IPS DF 6.9 (cell line): Measurements from ENCODE around the gene CPSF7.

Experiments
- DNase-seq: peaks from one replicate; pipeline ENCODE4 v3.0.0-alpha.2; 2013; ENCODE audit warnings: low read depth, low spot score
- H3K27ac ChIP-seq: one replicate; pipeline ENCODE4 v1.5.1; 2013; ENCODE audit warnings: low read length, control low read depth
- H3K27me3 ChIP-seq: 2 replicates; pipeline ENCODE4 v1.6.1; 2013; ENCODE audit warnings: mild to moderate bottlenecking, low read length; ENCODE audit not compliant: control insufficient read depth, insufficient read depth
- H3K36me3 ChIP-seq: 2 replicates; pipeline ENCODE4 v1.6.1; 2013; ENCODE audit warnings: low read length; ENCODE audit not compliant: control insufficient read depth, insufficient read depth
- H3K4me1 ChIP-seq: 2 replicates; pipeline ENCODE4 v1.6.1; 2013; ENCODE audit warnings: low read length; ENCODE audit not compliant: control insufficient read depth, insufficient read depth
- H3K4me3 ChIP-seq: 2 replicates; pipeline ENCODE4 v1.5.1; 2013; ENCODE audit warnings: mild to moderate bottlenecking, low read length
- H3K9me3 ChIP-seq: 2 replicates; pipeline ENCODE4 v1.6.1; 2013; ENCODE audit warnings: low read length, inconsistent platforms; ENCODE audit not compliant: control insufficient read depth, insufficient read depth
- WGBS: extraction: QIAGEN DNeasy Blood & Tissue Kit; methylation state at CpG from one replicate; pipeline ENCODE4 v1.1.7; 2013; ENCODE audit warnings: mixed read lengths, missing lambda C conversion rate; ENCODE audit not compliant: insufficient read length, insufficient coverage; 5-methylcytosine and 5-hydroxymethylcytosine counted together

The CPSF7 gene

DNA sequence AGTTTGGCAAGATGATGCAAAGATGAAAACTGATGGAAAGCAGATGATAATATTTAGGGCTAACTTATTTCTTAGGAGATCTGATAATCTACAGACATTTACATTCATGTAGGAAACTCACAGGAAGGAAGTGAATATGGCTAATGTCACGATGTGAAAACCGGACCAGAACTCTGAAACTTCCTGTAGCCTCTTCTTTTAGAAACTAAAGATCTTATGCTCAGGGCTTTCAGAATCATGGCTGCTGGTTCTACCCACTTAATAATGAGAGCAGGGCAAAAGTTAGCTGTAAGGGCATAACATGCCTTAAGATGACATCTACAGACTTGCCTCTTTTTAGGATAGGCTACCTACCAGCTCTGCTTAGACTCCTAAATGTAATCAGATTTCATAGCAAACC, 15.2 kb downstream of the CPSF7 start:
- peaks cover 42% of the 10 kb centered on the region for H3K36me3 ChIP-seq
- no peak for DNase-seq
- no CpG with 5 or more reads among the region's 2 CpGs for WGBS
- H3K9me3 ChIP-seq = no peaks in the 10 kb centered on the region
- no peaks in the 10 kb centered on the region for H3K27me3 ChIP-seq
- no peak overlapping the region for H3K27ac ChIP-seq
- H3K4me1 ChIP-seq = no peaks in the 10 kb centered on the region
- H3K4me3 ChIP-seq = no peak overlapping the region

DNA sequence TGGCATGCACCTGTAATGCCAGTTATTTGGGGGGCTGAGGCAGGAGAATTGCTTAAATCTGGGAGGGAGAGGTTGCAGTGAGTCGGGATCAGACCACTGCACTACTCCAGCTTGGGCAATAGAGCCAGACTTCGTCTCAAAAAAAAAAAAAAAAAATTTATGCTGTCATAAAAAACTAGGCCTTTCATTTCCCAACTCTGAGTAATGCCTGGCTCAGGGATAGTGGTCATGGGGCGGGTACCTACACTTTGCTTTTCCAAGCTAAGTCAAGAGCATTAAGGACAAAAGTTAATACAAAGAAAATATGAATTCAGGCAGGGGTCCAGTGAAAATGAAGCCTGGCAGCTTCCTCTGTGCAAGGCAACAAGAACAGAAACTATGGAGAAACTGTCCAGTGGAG, 16.3 kb downstream of the CPSF7 start:
- H3K4me3 ChIP-seq = no peak overlapping the region
- peaks cover 44% of the 10 kb centered on the region for H3K36me3 ChIP-seq
- no peaks in the 10 kb centered on the region for H3K4me1 ChIP-seq
- H3K9me3 ChIP-seq = no peaks in the 10 kb centered on the region
- H3K27ac ChIP-seq = no peak overlapping the region
- DNase-seq = no peak
- no CpG with 5 or more reads among the region's 3 CpGs for WGBS
- no peaks in the 10 kb centered on the region for H3K27me3 ChIP-seq

DNA sequence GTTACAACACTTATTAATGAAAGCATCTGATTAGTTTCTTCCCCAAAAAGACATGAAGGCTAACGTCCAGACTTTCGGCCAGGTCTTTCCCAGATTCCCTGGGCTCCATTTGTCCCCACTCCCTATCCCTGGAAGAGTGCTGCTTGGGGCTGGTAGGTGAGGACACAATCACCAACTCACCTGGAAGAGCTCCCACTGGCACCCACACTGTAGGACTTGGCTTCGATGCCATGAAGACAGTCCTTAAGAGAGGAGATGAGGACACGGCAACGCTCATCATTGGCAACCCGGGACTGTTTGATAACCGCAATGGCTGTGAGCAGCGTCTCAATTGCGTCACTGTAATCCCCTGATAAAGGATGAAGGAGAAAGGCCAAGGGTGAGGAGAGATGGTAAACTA, 18.2 kb downstream of the CPSF7 start:
- Histone ChIP-seq H3K27ac (no peak overlapping the region), H3K27me3 (no peaks in the 10 kb centered on the region), H3K9me3 (no peaks in the 10 kb centered on the region), H3K36me3 (peaks cover 46% of the 10 kb centered on the region), H3K4me3 (no peak overlapping the region), H3K4me1 (no peaks in the 10 kb centered on the region)
- no peak for DNase-seq
- WGBS = no CpG with 5 or more reads among the region's 9 CpGs

DNA sequence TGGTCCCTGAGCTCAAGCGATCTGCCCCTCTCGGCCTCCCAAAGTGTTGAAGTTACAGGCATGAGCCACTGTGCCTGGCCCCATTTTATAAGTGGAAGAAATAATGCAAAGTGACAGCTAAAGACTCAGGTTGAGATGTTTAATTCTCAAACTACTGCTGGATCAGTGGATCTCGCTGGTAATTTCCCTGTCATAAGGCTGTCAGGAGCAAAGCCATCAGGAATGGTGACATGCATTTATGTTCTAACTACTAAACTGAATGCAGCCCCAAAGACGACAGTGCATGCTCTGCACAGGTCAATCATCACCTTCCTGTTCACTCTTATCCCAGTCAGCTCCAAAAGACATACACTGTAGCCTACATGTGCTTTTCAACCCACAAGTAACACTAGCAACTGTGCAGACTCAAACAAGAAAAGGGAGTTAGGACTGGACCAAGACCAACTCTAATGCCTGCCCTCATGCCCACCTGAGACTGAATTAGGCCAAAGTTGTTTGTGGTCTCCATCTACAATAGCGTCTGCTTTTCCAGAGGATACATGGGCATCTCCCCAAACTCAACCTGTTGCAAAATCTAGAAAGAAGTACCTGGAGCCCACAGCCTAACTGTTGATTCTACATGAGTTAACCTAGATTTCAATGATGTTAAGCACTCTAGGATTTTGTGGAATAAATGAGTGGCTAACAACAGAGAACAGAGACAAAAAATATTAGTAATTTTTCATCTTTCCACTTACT, 22.6 kb downstream of the CPSF7 start:
- Histone ChIP-seq H3K36me3 (peaks cover 45% of the 10 kb centered on the region), H3K27ac (no peak overlapping the region), H3K4me1 (no peaks in the 10 kb centered on the region), H3K9me3 (no peaks in the 10 kb centered on the region), H3K27me3 (no peaks in the 10 kb centered on the region), H3K4me3 (no peak overlapping the region)
- no peak for DNase-seq
- no CpG with 5 or more reads among the region's 5 CpGs for WGBS

DNA sequence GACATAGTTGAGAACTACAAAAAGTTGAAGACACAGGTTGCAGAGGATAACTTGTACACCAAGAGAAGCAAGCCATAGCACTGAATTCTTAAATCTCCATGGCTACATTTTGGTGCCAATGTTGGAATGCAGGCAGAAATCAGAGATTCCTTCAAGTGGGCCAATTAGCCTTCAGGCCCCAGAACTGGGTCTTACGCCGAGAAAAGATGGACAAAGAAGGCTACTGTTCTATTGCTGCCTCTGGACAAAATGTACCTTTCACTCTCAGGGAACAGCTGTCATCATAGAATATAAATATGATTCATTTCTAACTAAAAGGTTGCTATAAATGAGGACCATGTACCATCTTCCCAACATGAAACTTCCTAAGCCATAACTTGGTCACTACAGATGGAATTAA, 23.7 kb downstream of the CPSF7 start:
- Histone ChIP-seq H3K4me1 (no peaks in the 10 kb centered on the region), H3K36me3 (peaks cover 39% of the 10 kb centered on the region), H3K27me3 (no peaks in the 10 kb centered on the region), H3K4me3 (no peak overlapping the region), H3K27ac (no peak overlapping the region), H3K9me3 (no peaks in the 10 kb centered on the region)
- WGBS = no CpG with 5 or more reads among the region's 2 CpGs
- DNase-seq = no peak

DNA sequence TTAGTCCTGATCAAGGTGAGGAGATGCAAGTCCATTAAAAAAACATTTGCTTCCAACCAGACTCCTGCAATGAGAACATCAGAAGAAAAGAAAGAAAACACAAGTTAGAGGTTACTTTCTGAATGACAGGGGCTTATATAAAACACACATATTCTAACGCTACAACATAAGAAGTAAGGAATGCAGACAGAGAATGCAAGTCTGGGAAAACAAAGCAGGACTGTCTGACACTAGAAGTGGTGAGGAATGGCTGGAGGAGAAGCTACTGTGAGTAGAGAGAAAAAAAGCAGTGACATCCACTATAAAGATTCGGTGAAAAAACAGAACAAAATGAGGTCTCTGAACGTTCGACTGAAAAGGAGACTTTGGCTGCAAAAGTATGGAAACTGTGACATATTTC, 25.1 kb downstream of the CPSF7 start:
- WGBS = no CpG with 5 or more reads among the region's 4 CpGs
- Histone ChIP-seq H3K27me3 (no peaks in the 10 kb centered on the region), H3K4me1 (no peaks in the 10 kb centered on the region), H3K9me3 (no peaks in the 10 kb centered on the region), H3K27ac (no peak overlapping the region), H3K4me3 (no peak overlapping the region), H3K36me3 (peaks cover 27% of the 10 kb centered on the region)
- no peak for DNase-seq

DNA sequence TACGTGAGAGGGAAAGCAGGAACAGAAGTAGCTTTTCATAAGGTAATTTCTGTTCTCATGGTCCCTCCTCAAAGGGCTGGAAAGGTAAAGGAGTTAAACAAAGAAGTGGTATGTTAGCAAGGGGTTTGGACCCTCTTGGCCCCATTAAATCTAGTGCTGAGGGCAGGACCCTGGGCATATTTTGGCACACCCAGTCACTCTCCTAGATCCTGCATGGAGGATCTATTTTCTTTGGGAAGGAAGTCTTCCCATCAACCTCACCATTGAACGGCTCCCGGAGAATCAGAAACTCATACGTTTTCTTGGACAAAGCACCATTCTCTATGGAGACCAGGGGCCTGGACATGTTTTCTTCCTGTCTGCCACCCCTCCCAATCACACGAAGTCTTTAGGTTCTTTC, 25.7 kb downstream of the CPSF7 start:
- H3K4me1 ChIP-seq = no peaks in the 10 kb centered on the region
- H3K27me3 ChIP-seq = no peaks in the 10 kb centered on the region
- H3K4me3 ChIP-seq = no peak overlapping the region
- WGBS = no CpG with 5 or more reads among the region's 5 CpGs
- DNase-seq = no peak
- H3K36me3 ChIP-seq = peaks cover 26% of the 10 kb centered on the region
- no peak overlapping the region for H3K27ac ChIP-seq
- H3K9me3 ChIP-seq = no peaks in the 10 kb centered on the region

DNA sequence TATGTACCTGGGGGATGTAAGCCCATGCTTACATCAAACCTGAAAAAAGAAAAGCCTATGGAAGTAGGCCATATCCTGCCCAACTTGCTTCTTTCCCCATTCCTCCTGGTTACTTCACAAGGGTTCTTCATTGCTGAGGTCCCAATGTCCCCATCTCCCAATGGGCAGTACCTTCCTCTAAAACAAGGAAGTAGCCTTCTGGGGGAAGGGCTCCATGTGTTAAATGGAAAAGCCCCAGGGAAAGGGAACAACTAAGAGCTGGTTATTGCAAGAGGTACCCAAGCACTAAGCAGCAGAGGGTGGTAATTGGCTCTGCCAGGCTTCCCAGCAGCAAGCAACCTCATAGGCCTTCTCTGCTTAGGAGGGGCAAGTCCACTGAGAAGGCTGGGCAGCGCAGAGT, 26.1 kb downstream of the CPSF7 start:
- no CpG with 5 or more reads among the region's 1 CpG for WGBS
- no peaks in the 10 kb centered on the region for H3K27me3 ChIP-seq
- DNase-seq = no peak
- H3K27ac ChIP-seq = no peak overlapping the region
- H3K36me3 ChIP-seq = peaks cover 24% of the 10 kb centered on the region
- no peaks in the 10 kb centered on the region for H3K4me1 ChIP-seq
- no peaks in the 10 kb centered on the region for H3K9me3 ChIP-seq
- H3K4me3 ChIP-seq = no peak overlapping the region

DNA sequence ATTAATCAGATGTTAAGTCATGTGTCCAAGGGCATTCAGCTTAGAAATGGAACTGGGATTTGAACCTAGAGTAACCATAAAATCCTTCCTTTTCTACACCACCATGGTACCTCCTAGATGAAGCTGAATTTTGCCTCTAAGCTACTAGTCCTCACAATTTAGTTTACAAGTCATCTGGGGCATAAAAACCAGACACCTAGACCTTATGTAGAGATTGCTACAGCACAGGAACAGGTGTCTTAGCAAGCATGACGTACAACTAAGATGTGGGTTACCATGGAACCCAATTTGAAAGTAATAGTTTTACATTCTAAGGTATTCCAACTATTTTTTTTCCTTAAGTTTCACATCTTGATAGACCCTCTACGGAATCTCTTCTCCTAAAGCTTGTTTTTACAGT, 28.2 kb downstream of the CPSF7 start:
- Histone ChIP-seq H3K27ac (no peak overlapping the region), H3K4me1 (no peaks in the 10 kb centered on the region), H3K36me3 (peaks cover 21% of the 10 kb centered on the region), H3K4me3 (no peak overlapping the region), H3K27me3 (no peaks in the 10 kb centered on the region), H3K9me3 (no peaks in the 10 kb centered on the region)
- DNase-seq = no peak
- no CpG with 5 or more reads among the region's 2 CpGs for WGBS

DNA sequence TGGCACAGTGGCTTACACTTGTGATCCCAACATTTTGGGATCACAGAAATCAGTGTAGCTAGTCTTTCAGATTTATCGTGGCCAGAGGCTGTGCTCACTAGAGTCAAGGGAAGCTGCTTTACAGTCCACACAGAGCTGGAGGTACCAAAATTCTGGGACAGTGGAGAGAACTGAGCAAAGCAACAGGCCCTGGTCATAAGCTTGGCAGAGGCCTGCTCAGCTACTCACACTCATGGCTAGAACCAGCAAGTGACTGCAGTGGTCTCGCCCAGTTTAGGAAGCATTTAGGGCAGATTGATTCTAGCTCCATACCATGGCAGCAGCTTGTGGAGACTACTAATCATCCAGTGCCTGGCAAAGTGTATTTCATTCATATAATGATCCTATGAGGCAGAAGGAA, 28.6 kb downstream of the CPSF7 start:
- peaks cover 21% of the 10 kb centered on the region for H3K36me3 ChIP-seq

DNA sequence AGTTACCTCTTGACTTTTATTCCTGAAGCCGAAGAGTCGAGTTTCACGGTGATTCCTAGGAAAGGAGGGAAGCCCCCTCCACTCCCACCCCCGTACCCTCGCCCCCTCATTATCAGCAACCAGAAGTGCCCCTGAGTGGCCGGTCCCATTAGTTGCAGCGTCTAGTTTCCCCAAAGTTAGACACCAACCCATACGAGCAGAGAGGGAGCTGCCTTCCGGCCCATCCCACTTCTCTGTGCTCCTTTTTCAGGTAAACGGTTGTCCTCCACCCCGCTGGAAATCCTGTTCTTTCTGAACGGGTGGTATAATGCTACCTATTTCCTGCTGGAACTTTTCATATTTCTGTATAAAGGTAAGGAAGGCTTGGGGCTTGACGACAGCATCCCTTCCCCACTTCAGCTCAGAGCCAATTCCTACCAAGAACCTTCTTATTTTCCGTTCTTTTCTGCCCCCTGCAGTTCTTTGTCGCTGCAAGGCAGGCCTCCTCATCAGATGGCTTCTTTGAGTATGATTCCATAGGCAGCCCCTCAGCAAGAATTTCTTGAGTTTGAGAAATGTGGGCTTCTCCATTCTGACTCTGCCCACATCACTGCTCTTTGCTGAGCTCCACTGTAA, 36.7 kb downstream of the CPSF7 start:
- Histone ChIP-seq H3K4me1 (0 out of 2 replicates have a peak, but pooled peaks cover 2% of the 10 kb centered on the region), H3K27ac (no peak overlapping the region), H3K27me3 (no peaks in the 10 kb centered on the region), H3K36me3 (0 out of 2 replicates have a peak, but pooled peaks cover 2% of the 10 kb centered on the region), H3K9me3 (no peaks in the 10 kb centered on the region), H3K4me3 (peak overlapping the region; percentile 76; the same call in 1 of the 2 replicates)
- WGBS = no CpG with 5 or more reads among the region's 15 CpGs
- DNase-seq = no peak

More for the DNA sequence above, 28.6 kb downstream of the CPSF7 start:
- Histone ChIP-seq H3K27me3 (no peaks in the 10 kb centered on the region), H3K27ac (no peak overlapping the region), H3K9me3 (no peaks in the 10 kb centered on the region), H3K4me1 (no peaks in the 10 kb centered on the region), H3K4me3 (no peak overlapping the region)
- DNase-seq = no peak
- WGBS = no CpG with 5 or more reads among the region's 2 CpGs
